DND-41 (cell line): Measurements from ENCODE around the gene SEMA4B.

ENCODE experiments used
- ATAC-seq: fragments of 200-7000 bp; cut with Tn5 transposase; 3 replicates; pipeline ENCODE4 v1.9.1; 2021; ENCODE audit warnings: low read depth; ENCODE audit not compliant: insufficient read depth
- DNase-seq: peaks from one replicate; pipeline ENCODE4 v3.0.0-alpha.2; 2020
- H2AFZ ChIP-seq: 2 replicates; pipeline ENCODE4 v1.6.0; 2012; ENCODE audit warnings: low read depth, low read length
- H3K27ac ChIP-seq: 2 replicates; pipeline ENCODE4 v1.5.1; 2012; ENCODE audit warnings: low read length, inconsistent platforms
- H3K27me3 ChIP-seq: fragments of 200-600 bp; sonication (generic); 2 replicates; pipeline ENCODE4 v1.6.0; 2012; ENCODE audit warnings: low read length, mild to moderate bottlenecking, inconsistent platforms; ENCODE audit not compliant: insufficient read depth, poor library complexity
- H3K36me3 ChIP-seq: 2 replicates; pipeline ENCODE4 v1.5.1; 2012; ENCODE audit warnings: low read length, inconsistent platforms; ENCODE audit not compliant: insufficient read depth
- H3K4me1 ChIP-seq: 2 replicates; pipeline ENCODE4 v1.5.1; 2012; ENCODE audit warnings: mild to moderate bottlenecking, low read length; ENCODE audit not compliant: insufficient read depth
- H3K4me2 ChIP-seq: 2 replicates; pipeline ENCODE4 v1.6.0; 2012; ENCODE audit warnings: mild to moderate bottlenecking, moderate library complexity, low read length, inconsistent platforms; ENCODE audit not compliant: insufficient read depth
- H3K4me3 ChIP-seq, 2 experiments: fragments of 200-600 bp in 1 of 2; shearing (Covaris generic) in 1 of 2; 2 replicates each; pipeline ENCODE4 v1.5.1; 2012 to 2016; ENCODE audit warnings: inconsistent platforms in 2 of 2, low read length in 2 of 2, mild to moderate bottlenecking in 2 of 2, low read depth in 1 of 2, moderate library complexity in 1 of 2
- H3K79me2 ChIP-seq: 2 replicates; pipeline ENCODE4 v1.6.0; 2012; ENCODE audit warnings: low read length, inconsistent platforms; ENCODE audit not compliant: insufficient read depth
- H3K9ac ChIP-seq: 2 replicates; pipeline ENCODE4 v1.6.0; 2012; ENCODE audit warnings: low read depth, mild to moderate bottlenecking, inconsistent platforms, low read length, moderate library complexity
- H3K9me3 ChIP-seq: 2 replicates; pipeline ENCODE4 v1.5.1; 2012; ENCODE audit warnings: low read length, moderate library complexity, mild to moderate bottlenecking, inconsistent platforms; ENCODE audit not compliant: insufficient read depth, severe bottlenecking
- H4K20me1 ChIP-seq: 2 replicates; pipeline ENCODE4 v1.6.0; 2012; ENCODE audit warnings: low read length; ENCODE audit not compliant: insufficient read depth
- EZH2 ChIP-seq: IDR thresholded peaks from 3 replicates; pipeline ENCODE4 v1.6.1; 2012; ENCODE audit warnings: borderline replicate concordance, low read depth, mild to moderate bottlenecking, moderate library complexity, low read length, inconsistent platforms; ENCODE audit not compliant: severe bottlenecking
- TF ChIP-seq, protein P1 (sequence below): IDR thresholded peaks from 2 replicates; pipeline ENCODE4 v1.5.1; 2012; ENCODE audit warnings: borderline replicate concordance, low read length, moderate library complexity, mild to moderate bottlenecking; ENCODE audit not compliant: poor library complexity, severe bottlenecking; ENCODE audit errors: extremely low read depth

SEMA4B gene, protein sequence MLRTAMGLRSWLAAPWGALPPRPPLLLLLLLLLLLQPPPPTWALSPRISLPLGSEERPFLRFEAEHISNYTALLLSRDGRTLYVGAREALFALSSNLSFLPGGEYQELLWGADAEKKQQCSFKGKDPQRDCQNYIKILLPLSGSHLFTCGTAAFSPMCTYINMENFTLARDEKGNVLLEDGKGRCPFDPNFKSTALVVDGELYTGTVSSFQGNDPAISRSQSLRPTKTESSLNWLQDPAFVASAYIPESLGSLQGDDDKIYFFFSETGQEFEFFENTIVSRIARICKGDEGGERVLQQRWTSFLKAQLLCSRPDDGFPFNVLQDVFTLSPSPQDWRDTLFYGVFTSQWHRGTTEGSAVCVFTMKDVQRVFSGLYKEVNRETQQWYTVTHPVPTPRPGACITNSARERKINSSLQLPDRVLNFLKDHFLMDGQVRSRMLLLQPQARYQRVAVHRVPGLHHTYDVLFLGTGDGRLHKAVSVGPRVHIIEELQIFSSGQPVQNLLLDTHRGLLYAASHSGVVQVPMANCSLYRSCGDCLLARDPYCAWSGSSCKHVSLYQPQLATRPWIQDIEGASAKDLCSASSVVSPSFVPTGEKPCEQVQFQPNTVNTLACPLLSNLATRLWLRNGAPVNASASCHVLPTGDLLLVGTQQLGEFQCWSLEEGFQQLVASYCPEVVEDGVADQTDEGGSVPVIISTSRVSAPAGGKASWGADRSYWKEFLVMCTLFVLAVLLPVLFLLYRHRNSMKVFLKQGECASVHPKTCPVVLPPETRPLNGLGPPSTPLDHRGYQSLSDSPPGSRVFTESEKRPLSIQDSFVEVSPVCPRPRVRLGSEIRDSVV

GRCh38 chr15:90201130-90201943 lies at the start of gene SEMA4B:
TSS of gene SEMA4B (plus strand) at chr15:90201330. CDS start at chr15:90201579, 249 bp downstream.
- ATAC-seq, result peak; percentile 95
- H3K4me1 ChIP-seq, result peaks cover 16% of the 10 kb centered on the region
- peak; percentile 76 for DNase-seq
- H3K4me2 ChIP-seq, result peak within 1 kb of the TSS; percentile 90
- no peaks in the 10 kb centered on the region for H3K9me3 ChIP-seq
- peak within 1 kb of the TSS; percentile 58 to 69 for H3K4me3 ChIP-seq
- H2AFZ ChIP-seq, result peak within 1 kb of the TSS; percentile 92
- H3K27me3 ChIP-seq, result peaks cover 9% of the 10 kb centered on the region
- H3K79me2 ChIP-seq, result no peaks in the 10 kb centered on the region
- H4K20me1 ChIP-seq, result no peaks in the 10 kb centered on the region
- H3K27ac ChIP-seq, result peak within 1 kb of the TSS; percentile 54; the same call in 1 of the 2 replicates
- H3K9ac ChIP-seq, result peak within 1 kb of the TSS; percentile 75
- TF ChIP-seq, protein P1, sequence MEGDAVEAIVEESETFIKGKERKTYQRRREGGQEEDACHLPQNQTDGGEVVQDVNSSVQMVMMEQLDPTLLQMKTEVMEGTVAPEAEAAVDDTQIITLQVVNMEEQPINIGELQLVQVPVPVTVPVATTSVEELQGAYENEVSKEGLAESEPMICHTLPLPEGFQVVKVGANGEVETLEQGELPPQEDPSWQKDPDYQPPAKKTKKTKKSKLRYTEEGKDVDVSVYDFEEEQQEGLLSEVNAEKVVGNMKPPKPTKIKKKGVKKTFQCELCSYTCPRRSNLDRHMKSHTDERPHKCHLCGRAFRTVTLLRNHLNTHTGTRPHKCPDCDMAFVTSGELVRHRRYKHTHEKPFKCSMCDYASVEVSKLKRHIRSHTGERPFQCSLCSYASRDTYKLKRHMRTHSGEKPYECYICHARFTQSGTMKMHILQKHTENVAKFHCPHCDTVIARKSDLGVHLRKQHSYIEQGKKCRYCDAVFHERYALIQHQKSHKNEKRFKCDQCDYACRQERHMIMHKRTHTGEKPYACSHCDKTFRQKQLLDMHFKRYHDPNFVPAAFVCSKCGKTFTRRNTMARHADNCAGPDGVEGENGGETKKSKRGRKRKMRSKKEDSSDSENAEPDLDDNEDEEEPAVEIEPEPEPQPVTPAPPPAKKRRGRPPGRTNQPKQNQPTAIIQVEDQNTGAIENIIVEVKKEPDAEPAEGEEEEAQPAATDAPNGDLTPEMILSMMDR, result no peak
- TF ChIP-seq EZH2, result no peak
- H3K36me3 ChIP-seq, result no peaks in the 10 kb centered on the region

DNA sequence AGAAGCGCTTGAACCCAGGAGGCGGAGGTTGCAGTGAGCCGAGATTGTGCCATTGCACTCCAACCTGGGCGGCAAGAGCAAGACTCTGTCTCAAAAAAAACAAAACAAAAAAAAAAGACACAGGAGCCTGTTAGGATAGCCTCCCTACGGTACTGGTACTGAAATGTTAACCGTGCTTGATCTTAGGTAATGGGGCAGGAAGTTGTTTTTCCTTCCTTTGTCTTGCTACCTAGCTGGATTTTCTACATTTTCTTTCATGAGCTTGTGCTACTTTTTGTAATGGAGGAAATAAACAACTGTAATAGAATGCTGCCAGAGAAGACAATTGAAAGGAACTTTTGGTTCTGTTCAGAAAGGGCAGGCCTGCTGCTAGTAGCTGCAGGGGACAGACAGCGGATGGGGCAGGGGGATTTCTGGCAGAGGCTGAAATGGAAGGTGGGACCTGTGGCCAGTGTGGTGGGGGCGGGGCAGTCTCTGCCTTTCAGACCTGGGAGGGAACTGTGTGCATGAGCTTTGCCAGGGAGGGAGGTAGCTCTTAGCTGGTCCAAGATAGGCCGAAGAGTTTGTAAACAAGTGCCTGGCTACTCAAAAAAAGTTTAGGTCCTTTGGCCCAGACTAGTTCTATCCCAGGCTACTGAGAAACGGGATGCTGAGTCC lies 49.0 kb upstream of the SEMA4B start:
- ATAC-seq (no peak), DNase-seq (no peak)
- H4K20me1 ChIP-seq, result no peaks in the 10 kb centered on the region
- H3K4me1 ChIP-seq, result no peaks in the 10 kb centered on the region
- H3K9me3 ChIP-seq, result no peaks in the 10 kb centered on the region
- H3K27me3 ChIP-seq, result no peaks in the 10 kb centered on the region
- H3K27ac ChIP-seq, result no peak overlapping the region
- no peaks in the 10 kb centered on the region for H3K36me3 ChIP-seq
- H3K9ac ChIP-seq, result no peak overlapping the region
- H3K79me2 ChIP-seq, result no peaks in the 10 kb centered on the region
- no peak for TF ChIP-seq EZH2
- TF ChIP-seq, protein P1, result no peak
- no peak overlapping the region for H2AFZ ChIP-seq
- H3K4me3 ChIP-seq, result no peak overlapping the region
- no peak overlapping the region for H3K4me2 ChIP-seq

- H3K9ac ChIP-seq, result no peak overlapping the region
- H3K79me2 ChIP-seq, result no peaks in the 10 kb centered on the region
- TF ChIP-seq EZH2, result no peak
- TF ChIP-seq, protein P1, result no peak
Measured at GRCh38 chr15:90153658-90154057, 47.5 kb upstream of the SEMA4B start.

More at GRCh38 chr15:90153658-90154057, 47.5 kb upstream of the SEMA4B start:
- no peak overlapping the region for H2AFZ ChIP-seq
- H3K4me1 ChIP-seq, result no peaks in the 10 kb centered on the region
- DNase-seq, result no peak
- H3K36me3 ChIP-seq, result no peaks in the 10 kb centered on the region
- ATAC-seq, result no peak
- H3K27ac ChIP-seq, result no peak overlapping the region
- H4K20me1 ChIP-seq, result no peaks in the 10 kb centered on the region
- H3K9me3 ChIP-seq, result no peaks in the 10 kb centered on the region
- no peaks in the 10 kb centered on the region for H3K27me3 ChIP-seq
- H3K4me3 ChIP-seq, result no peak overlapping the region
- H3K4me2 ChIP-seq, result no peak overlapping the region
